Hematopoietic multipotent progenitor cell treated with erythropoietin and hydrocortisone succinate and interleukin-3 and kit ligand, for 17 days (in vitro differentiated cells): ENCODE data around the gene PON2.
"Not testable (repeated sequence)": the region's sequence is repeated elsewhere in the genome, so short reads cannot be mapped to it uniquely, and the experiment has no call there.

Source experiments
- DNase-seq: peaks from one replicate; pipeline ENCODE4 v3.0.0-alpha.2; 2015; ENCODE audit warnings: low spot score

Gene PON2

DNA sequence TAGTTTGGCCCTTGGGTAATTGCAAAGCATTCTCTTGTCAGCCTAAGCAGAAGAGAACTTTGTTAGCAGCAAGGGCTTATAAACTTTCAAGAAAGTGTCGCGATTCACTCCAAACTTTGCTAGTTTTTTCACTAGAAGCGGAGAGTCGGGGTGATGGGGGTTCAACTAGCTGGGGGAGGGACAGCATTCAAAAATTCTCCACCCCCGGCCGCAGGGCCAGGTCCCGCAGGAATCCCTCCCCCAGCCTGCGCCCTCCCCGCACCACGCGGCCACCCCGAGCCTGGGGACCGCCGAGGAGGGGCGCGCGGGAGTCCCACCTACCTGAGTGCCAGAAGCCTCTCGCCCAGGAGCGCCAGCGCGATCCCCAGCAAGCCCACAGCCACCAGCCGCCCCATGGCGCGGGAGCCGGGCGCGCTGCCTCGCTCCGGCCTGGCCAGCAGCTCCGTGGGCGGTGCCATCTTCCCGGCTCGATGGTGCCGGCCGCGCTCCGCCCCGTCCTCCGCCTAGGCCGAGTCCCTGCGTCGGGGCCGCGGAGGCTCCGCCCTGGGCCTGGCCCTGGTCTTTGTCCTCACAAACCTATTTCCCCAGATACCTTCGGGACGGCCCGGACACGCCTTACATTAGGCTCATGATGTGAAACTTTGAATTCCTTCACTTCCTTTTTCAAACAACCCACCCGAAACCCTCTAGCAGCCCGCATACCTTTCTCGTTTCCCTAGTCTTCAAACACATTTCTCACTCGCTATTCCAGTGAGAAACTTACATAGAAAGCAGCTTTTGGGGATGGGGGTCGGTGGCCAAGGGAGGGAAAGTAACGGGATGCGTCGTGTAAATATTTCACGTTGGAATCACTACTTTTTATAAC is at the start of gene PON2:
Gene PON2, minus strand, starts transcription at position 472 of the 865 bp plus-strand sequence. Its CDS starts 77 bp downstream, at position 395.
- DNase-seq = peak; percentile 36

- no peak for DNase-seq
Measured at GRCh38 chr7:95482424-95482823, 47.6 kb upstream of the PON2 start.

GRCh38 chr7:95481271-95482165 is 46.7 kb upstream of the PON2 start:
- DNase-seq = no peak

DNA sequence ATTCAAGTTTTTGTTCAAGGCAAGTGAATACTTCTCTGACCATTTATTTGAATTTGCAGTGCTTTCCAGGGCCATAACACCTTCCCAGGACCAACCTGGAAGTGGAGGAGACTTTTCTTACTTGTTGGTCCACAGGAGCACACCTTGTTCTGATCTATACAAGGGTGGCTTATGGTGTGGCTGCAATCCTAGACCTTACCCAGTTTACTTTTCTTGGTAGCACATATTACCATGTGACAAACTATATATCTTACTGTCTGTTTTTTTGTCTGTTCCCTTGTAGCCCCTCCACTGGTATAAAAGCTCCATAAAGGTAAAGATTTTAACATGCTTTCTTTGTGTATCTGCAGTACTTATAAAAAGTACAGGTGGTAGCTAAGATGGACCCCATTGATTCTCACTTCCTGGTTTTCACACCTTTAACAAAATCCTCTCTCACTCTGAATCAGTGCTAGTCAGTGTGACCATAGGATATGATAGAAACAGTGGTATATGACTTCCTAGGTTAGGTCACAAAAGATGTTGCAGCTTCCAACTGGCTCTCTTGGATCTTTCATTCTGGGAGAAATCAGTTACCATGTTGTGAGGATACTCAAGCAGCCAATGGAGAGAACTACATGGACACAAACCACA is 45.3 kb upstream of the PON2 start:
- DNase-seq = no peak

GRCh38 chr7:95478272-95479037 is 43.6 kb upstream of the PON2 start:
- DNase-seq = no peak

DNA sequence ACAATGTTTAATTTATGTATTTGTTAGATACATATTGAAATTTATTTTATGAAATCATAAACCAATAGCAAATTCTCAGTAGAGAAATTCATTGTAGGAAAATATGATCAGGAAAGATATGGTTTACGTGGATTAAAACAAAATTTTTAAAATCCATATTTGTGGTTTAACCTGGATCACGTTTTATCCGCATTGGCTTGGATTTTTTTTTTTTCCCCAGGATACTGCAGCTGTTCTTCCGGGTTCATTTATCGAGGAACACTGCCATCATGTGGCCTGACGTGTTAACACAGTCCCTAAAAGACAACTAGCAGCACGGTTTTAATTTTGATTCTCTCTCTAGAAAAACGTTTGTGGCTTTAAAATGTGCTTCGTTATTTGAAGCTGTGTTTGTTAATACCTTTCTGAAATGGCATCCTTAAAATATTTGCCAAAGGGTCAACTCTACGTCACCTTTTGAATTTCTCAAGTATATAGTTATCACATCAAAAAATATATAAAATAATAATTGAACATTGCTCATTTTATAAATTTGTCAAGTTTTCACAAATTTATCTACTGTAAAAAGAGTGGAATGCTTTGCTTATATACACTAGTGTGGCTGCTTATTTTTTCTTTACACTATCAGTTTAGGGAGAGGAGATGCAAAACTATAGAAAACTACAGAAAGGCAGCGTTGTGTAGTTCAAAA is 42.2 kb upstream of the PON2 start:
- peak; percentile 22 for DNase-seq

DNA sequence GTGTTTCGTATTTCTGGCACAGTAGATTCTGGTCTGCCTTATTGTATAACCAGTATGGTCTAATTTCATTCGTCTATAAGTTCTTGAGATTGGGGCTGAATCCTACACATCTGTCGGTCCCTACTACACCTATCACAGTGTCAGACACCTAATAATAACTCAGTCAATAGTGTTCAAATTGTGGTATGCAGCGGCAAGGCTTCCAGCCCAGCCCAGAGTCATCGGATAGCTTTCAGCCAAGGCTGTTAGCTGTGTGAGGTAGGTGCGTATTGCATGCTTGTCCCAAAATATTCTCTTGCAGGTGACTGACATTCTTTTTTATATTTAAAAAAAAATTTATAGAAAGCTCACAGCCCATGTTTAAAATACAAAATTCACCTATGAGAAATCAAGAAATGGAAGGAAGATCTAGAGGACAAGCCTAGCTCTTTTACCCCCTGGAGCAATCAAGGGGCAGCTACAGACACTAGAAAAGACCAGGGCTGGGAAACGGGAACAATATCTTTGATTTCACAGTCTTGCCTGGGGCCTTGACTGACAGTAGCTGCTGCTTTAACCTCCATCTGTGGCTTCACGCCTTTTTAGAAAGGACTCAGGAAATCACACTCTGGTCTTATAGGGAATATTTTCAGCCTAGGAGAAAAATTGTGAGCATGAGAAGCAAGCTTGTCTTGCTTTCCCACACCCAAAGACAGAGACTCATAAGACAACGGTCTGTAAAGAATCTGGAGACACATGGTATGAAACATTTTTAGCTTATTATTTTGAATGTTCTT is 41.4 kb upstream of the PON2 start:
- DNase-seq = no peak

- DNase-seq = no peak
Measured at GRCh38 chr7:95473276-95473985, 38.6 kb upstream of the PON2 start.

GRCh38 chr7:95472581-95473161 is 37.8 kb upstream of the PON2 start:
- no peak for DNase-seq

- no peak for DNase-seq
Measured at GRCh38 chr7:95471071-95471470, 36.2 kb upstream of the PON2 start.

DNA sequence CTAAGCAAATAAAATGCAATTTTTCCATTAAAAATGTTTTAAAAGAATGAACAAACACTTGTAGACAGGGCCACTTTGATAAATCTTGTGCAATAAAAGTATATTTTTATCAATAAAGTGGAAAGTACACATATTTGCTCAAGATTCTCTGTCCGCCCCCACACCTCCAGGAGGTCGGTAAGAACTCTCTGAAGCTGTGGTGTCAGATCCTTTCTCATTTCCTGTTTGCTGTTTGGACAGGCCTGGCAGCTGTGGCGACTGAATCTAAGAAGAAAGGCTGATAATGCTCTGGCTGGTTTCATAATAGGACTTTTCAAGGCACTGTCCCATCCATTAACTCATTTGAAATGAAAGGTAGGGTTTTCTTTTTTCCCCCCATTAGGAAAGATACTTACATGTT is 35.6 kb upstream of the PON2 start:
- DNase-seq = no peak

GRCh38 chr7:95469848-95470247 is 35.0 kb upstream of the PON2 start:
- no peak for DNase-seq

- no peak for DNase-seq
Measured at GRCh38 chr7:95469187-95469586, 34.4 kb upstream of the PON2 start.

DNA sequence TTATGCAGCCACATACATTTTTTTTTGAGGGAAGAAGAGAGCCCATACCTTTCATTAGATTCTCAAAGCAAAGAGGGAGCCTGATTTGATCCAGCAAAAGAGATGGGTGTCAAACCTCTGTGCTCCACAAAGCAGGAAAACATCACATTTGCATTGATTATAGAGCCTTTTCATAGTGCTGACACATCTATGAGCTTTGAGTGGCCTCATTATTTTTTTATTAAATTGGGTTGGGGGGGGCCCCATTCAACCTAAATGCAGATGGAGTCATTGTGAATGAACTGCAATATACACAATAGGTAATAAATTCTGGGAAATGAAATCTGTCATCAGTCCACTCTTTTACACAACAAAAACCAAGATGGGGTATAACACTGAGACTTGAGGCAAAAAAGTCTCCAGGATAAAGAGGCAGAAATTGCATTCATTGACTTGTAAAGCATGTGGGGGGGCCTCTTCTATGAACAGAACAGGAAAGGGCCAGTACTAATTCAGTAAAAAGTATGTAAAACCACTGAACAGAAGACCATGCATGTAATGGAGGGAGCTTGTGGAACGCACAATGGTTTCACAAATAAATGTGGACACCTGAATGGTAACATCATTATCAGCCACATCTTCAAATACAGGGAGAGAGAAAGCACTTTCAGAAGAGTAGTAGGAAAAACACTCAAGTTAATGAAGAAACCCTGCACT is 33.2 kb upstream of the PON2 start:
- no peak for DNase-seq

DNA sequence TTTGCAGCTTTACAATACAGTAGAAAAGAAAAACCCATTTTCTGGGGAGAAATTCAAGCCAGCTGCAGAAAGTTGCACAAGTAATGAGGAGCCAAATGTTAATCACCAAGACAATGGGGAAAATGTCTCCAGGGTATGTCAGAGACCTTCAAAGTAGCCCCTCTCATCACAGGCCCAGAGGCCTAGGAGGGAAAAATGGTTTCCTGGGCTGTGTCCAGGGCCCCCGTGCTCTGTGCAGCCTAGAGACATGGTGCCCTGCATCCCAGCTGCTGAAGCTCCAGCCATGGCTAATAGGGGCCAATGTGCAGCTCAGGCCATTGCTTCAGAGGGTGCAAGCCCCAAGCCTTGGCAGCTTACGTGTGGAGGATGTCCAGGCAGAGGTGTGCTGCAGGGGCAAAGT is 25.8 kb upstream of the PON2 start:
- not testable (repeated sequence) for DNase-seq

DNA sequence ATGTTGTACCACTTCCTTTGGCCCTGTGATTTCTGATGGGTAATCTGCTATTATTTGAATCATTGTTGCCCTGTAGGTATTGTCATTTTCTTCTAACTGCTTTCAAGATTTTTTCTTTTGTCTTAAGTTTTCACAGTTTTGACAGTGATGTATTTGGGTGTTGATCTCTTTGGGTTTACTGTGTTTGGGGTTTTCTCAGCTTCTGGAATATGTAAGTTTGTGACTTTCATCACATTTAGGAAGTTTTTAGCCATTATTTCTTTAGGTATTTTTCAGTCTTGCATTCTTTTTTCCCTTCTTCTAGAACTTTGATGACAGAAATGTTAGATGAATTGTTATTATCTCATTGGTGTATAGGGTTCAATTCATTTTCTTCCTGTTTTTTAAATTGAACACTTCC is 23.1 kb upstream of the PON2 start:
- no peak for DNase-seq

- DNase-seq = no peak
Measured at GRCh38 chr7:95454438-95455045, 19.7 kb upstream of the PON2 start.

- DNase-seq = no peak
Measured at GRCh38 chr7:95446618-95447017, 11.8 kb upstream of the PON2 start.
